ENCODE data around the gene SPDEF. TPM values are rescaled to one million over a fixed set of nuclear protein-coding genes. Genes with fewer than 3 reads are reported as not detected.

SPDEF gene
- total RNA-seq, 6 experiments from 2014 or later: not detected

- DNase-seq (no peak), ATAC-seq (no peak)
- intact Hi-C loops (cut with DNase I): no loop called here
- H3K27me3 ChIP-seq: no peaks in the 10 kb centered on the region
- H3K36me3 ChIP-seq: no peaks in the 10 kb centered on the region
- no peak overlapping the region for H3K27ac ChIP-seq
- no peak for TF ChIP-seq POLR2A (IDR thresholded peaks at IDR 0.05)
- TF ChIP-seq, protein P1, sequence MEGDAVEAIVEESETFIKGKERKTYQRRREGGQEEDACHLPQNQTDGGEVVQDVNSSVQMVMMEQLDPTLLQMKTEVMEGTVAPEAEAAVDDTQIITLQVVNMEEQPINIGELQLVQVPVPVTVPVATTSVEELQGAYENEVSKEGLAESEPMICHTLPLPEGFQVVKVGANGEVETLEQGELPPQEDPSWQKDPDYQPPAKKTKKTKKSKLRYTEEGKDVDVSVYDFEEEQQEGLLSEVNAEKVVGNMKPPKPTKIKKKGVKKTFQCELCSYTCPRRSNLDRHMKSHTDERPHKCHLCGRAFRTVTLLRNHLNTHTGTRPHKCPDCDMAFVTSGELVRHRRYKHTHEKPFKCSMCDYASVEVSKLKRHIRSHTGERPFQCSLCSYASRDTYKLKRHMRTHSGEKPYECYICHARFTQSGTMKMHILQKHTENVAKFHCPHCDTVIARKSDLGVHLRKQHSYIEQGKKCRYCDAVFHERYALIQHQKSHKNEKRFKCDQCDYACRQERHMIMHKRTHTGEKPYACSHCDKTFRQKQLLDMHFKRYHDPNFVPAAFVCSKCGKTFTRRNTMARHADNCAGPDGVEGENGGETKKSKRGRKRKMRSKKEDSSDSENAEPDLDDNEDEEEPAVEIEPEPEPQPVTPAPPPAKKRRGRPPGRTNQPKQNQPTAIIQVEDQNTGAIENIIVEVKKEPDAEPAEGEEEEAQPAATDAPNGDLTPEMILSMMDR (IDR thresholded peaks at IDR 0.05): no peak
- H3K4me1 ChIP-seq: no peaks in the 10 kb centered on the region
- 92% methylated on average over 4 of the region's 11 CpGs for WGBS (ENCODE audit: insufficient coverage, low coverage, low lambda C conversion rate, missing lambda C conversion rate)
- H3K9me3 ChIP-seq: no peaks in the 10 kb centered on the region
- H3K4me3 ChIP-seq: no peak overlapping the region
Observed at GRCh38 chr6:34535646-34536045, 20.5 kb downstream of the SPDEF start.

- Histone ChIP-seq H3K27me3 (no peaks in the 10 kb centered on the region), H3K4me1 (peaks cover 0 to 2% (median 0%) of the 10 kb centered on the region in 4 donors), H3K9me3 (no peaks in the 10 kb centered on the region), H3K4me3 (no peak overlapping the region), H3K36me3 (no peaks in the 10 kb centered on the region), H3K27ac (no peak overlapping the region)
- intact Hi-C loops (cut with DNase I): no loop called here
- DNase-seq (no peak), ATAC-seq (no peak)
- TF ChIP-seq POLR2A (IDR thresholded peaks at IDR 0.05): no peak
- TF ChIP-seq, protein P1 (IDR thresholded peaks at IDR 0.05): no peak
- 88% methylated on average over 1 of the region's 6 CpGs for WGBS (ENCODE audit: insufficient coverage, low coverage, low lambda C conversion rate, missing lambda C conversion rate)
Observed at GRCh38 chr6:34535199-34535598, 20.9 kb downstream of the SPDEF start.

DNA sequence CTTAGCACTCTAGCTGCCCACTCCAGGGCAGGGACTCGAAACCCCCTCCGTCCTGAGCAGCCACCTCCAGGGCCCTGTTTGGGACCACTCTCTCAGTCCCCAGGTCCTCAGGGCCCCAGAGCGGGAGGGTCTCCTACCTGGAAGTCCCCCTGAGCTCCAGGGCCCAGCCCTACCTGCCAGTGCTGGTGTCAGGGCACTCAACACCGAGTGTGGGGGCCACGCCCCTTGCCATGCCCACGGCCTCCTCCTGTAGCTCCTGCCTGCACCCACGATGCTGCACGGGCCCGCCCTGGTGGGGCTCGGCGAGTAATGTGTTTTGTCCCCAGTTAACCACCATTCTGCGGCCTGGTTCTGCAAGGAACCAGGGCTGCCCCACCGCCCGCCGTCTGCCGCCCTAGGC, 21.5 kb downstream of the SPDEF start:
- DNase-seq: no peak
- no peaks in the 10 kb centered on the region for H3K9me3 ChIP-seq
- no peaks in the 10 kb centered on the region for H3K27me3 ChIP-seq
- WGBS (ENCODE audit: insufficient coverage, low coverage, low lambda C conversion rate, missing lambda C conversion rate): 90% methylated on average over 4 of the region's 16 CpGs
- peaks cover 0 to 7% (median 0%) of the 10 kb centered on the region in 4 donors for H3K4me1 ChIP-seq
- H3K4me3 ChIP-seq: no peak overlapping the region
- intact Hi-C loops (cut with DNase I): loop anchor here (5.0 kb wide), 2 partner anchors 68 to 73 kb away; no protein-coding TSS in a partner anchor
- TF ChIP-seq, protein P1 (IDR thresholded peaks at IDR 0.05): no peak
- TF ChIP-seq POLR2A (IDR thresholded peaks at IDR 0.05): no peak
- ATAC-seq: no peak
- H3K27ac ChIP-seq: no peak overlapping the region
- no peaks in the 10 kb centered on the region for H3K36me3 ChIP-seq

DNA sequence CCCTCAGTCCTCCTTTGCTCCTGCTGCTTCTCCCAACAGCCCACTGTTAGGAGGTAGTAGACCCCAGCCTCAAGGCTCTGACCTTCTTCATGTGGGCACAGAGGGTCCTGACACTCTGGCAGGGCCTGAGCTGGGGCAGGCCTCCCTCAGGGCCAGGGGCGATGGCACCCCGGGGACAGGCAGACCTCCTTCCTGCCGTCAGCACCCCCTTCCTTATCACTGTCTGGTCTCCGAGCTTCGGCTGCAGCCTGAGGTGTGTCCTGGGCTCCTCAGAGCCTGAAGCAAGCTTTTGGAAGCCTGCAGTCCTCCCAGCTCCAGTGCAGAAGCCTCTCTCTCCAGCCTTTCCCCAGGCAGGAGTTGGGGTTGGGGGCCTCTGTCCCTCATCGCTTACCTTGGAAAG, 22.0 kb downstream of the SPDEF start:
- no peak for ATAC-seq
- H3K27me3 ChIP-seq: no peaks in the 10 kb centered on the region
- TF ChIP-seq, protein P1 (IDR thresholded peaks at IDR 0.05): no peak
- no peak for TF ChIP-seq POLR2A (IDR thresholded peaks at IDR 0.05)
- intact Hi-C loops (cut with DNase I): loop anchor here (5.0 kb wide), 2 partner anchors 68 to 73 kb away; no protein-coding TSS in a partner anchor
- H3K27ac ChIP-seq: no peak overlapping the region
- no peaks in the 10 kb centered on the region for H3K9me3 ChIP-seq
- H3K4me1 ChIP-seq: peaks cover 0 to 9% (median 0%) of the 10 kb centered on the region in 4 donors
- H3K36me3 ChIP-seq: no peaks in the 10 kb centered on the region
- DNase-seq: no peak
- no CpG with 5 or more reads among the region's 6 CpGs for WGBS (ENCODE audit: insufficient coverage, low coverage, low lambda C conversion rate, missing lambda C conversion rate)
- no peak overlapping the region for H3K4me3 ChIP-seq

GRCh38 chr6:34532230-34532629, 23.9 kb downstream of the SPDEF start:
- Histone ChIP-seq H3K4me3 (no peak overlapping the region), H3K36me3 (no peaks in the 10 kb centered on the region), H3K27me3 (no peaks in the 10 kb centered on the region), H3K27ac (no peak overlapping the region), H3K4me1 (peaks cover 0 to 9% (median 0%) of the 10 kb centered on the region in 4 donors), H3K9me3 (no peaks in the 10 kb centered on the region)
- no peak for ATAC-seq
- DNase-seq: no peak
- intact Hi-C loops (cut with DNase I): loop anchor here (5.0 kb wide), 2 partner anchors 70 to 75 kb away; no protein-coding TSS in a partner anchor
- no peak for TF ChIP-seq POLR2A (IDR thresholded peaks at IDR 0.05)
- TF ChIP-seq, protein P1 (IDR thresholded peaks at IDR 0.05): no peak
- WGBS (ENCODE audit: insufficient coverage, low coverage, low lambda C conversion rate, missing lambda C conversion rate): 100% methylated on average over 4 of the region's 15 CpGs
